ENCODE data around the gene NAV2. TPM values are rescaled to one million over a fixed set of nuclear protein-coding genes. Genes with fewer than 3 reads are reported as not detected.
A peak's percentile ranks its signal among the peaks of the same experiment; 100 is the strongest.

Gene NAV2
- total RNA-seq, 2 donors from 2014 or later = 21.3 to 45.3 TPM

DNA sequence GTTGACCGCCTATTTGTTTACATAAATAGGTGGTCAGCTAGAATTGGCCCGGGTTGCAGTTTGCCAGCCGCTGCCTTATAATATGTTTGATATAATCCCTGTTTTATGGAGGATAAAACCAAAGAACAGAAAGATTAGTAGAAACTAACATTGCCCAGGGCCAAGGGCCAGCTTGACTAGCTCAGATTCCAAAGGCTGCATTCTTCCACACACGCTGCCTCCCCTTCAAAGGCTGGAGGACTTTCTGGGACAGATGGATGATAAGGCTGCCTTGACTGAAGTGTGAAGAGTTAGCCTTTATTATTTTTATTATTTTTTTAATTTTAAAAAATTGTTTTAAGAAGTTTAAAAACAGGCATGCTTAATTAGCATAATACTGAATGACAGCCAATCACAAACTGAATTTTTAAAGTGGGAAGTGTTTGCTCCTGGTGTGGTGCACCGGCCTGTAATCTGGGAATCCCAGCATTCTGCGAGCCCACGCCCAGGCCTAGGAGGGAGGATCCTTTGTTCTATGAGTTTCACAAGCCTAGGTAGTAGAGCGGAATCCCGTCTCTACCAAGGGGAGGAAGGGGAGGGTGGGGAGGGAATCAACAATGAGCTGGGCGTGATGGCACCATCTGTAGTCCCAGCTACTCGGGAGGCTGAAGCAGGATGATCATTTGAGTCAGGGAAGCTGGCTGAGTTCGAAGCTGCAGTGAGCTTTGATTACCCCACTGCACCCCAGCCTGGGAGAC, 114.9 kb downstream of the NAV2 start:
- intact Hi-C loops (cut with DNase I) = no loop called here
- Histone ChIP-seq H3K27me3 (no peaks in the 10 kb centered on the region), H3K36me3 (no peaks in the 10 kb centered on the region), H3K9me3 (no peaks in the 10 kb centered on the region), H3K27ac (no peak overlapping the region), H3K4me1 (no peaks in the 10 kb centered on the region), H3K4me3 (no peak overlapping the region), H3K9ac (ENCODE audit: low read depth in 2 of 2, low read length in 2 of 2) (no peak overlapping the region)
- TF ChIP-seq, protein P1, sequence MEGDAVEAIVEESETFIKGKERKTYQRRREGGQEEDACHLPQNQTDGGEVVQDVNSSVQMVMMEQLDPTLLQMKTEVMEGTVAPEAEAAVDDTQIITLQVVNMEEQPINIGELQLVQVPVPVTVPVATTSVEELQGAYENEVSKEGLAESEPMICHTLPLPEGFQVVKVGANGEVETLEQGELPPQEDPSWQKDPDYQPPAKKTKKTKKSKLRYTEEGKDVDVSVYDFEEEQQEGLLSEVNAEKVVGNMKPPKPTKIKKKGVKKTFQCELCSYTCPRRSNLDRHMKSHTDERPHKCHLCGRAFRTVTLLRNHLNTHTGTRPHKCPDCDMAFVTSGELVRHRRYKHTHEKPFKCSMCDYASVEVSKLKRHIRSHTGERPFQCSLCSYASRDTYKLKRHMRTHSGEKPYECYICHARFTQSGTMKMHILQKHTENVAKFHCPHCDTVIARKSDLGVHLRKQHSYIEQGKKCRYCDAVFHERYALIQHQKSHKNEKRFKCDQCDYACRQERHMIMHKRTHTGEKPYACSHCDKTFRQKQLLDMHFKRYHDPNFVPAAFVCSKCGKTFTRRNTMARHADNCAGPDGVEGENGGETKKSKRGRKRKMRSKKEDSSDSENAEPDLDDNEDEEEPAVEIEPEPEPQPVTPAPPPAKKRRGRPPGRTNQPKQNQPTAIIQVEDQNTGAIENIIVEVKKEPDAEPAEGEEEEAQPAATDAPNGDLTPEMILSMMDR (IDR thresholded peaks at IDR 0.05) = no peak
- peak; percentile 25 for DNase-seq

DNA sequence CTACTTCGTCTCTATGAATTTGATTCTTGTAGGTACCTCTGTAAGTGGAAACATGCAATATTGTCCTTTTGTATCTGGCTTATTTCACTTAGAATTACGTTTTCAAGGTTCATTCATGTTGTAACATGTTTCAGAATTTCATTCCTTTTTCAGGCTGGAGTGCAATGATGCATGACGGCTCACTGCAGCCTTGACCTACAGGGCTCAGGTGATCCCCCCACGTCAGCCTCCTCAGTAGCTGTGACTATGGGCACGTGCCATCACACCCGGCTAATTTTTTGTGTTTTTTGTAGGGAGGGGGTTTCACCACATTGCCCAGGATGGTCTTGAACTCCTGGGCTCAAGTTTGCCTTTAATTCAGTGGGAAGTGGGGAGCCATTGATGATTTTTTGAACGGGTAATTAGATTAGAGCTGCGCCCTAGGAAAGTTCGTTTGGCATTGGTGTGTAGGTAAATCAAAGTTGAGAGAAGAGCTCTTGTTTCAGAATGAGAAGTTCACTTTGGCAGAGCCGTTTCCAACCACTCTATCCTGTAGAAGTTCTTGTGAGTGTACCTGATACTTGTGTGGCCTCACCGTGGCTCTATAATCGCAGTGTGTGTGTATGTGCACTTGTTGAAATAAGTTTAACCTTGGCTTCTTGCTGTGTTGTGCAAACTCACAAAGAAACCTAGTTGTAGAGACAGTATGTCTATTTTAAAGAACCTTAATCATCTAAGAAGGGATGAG, 115.9 kb downstream of the NAV2 start:
- intact Hi-C loops (cut with DNase I) = no loop called here
- Histone ChIP-seq H3K27me3 (no peaks in the 10 kb centered on the region), H3K36me3 (no peaks in the 10 kb centered on the region), H3K9me3 (no peaks in the 10 kb centered on the region), H3K9ac (ENCODE audit: low read depth in 2 of 2, low read length in 2 of 2) (no peak overlapping the region), H3K4me1 (no peaks in the 10 kb centered on the region), H3K27ac (no peak overlapping the region), H3K4me3 (no peak overlapping the region)
- TF ChIP-seq, protein P1 (IDR thresholded peaks at IDR 0.05) = no peak
- no peak for DNase-seq

DNA sequence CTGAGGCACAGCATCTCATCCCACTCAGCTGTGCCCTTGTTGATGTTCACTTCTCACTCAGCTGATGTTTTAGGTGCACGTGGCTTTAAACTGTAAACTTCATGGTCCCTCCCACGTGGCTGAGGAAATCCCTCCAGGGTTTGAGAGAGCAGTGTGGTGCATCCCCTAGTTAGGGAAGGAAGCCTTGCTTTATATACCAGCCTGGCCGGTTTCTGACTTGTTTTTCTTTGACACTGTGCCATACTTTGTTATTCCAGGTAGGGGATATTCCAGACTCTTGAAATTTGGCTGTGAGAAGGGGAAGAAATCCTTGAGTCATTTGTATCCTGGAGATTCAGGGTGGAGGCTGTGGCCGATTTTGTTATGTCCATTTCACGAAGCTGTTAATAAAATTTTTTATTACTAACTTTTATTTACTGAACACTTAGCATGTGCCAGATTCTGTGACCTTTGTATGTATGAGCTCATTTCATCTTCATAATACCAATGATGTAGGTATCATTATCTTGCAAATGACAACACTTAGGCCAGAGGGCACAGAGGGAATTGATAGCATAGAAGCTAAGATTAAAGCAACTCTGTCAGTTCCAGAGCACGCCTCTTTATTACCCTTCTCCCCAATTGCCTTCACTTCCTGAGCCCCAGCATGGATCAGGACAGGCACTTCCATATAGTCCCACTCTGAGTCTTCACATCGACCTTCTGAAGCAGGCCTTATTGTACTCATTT, 116.6 kb downstream of the NAV2 start:
- H3K36me3 ChIP-seq = no peaks in the 10 kb centered on the region
- TF ChIP-seq, protein P1 (IDR thresholded peaks at IDR 0.05) = no peak
- H3K27ac ChIP-seq = no peak overlapping the region
- no peaks in the 10 kb centered on the region for H3K4me1 ChIP-seq
- H3K9me3 ChIP-seq = no peaks in the 10 kb centered on the region
- peak; percentile 50 for DNase-seq
- H3K4me3 ChIP-seq = no peak overlapping the region
- H3K9ac ChIP-seq (ENCODE audit: low read depth in 2 of 2, low read length in 2 of 2) = no peak overlapping the region
- H3K27me3 ChIP-seq = no peaks in the 10 kb centered on the region
- intact Hi-C loops (cut with DNase I) = no loop called here

DNA sequence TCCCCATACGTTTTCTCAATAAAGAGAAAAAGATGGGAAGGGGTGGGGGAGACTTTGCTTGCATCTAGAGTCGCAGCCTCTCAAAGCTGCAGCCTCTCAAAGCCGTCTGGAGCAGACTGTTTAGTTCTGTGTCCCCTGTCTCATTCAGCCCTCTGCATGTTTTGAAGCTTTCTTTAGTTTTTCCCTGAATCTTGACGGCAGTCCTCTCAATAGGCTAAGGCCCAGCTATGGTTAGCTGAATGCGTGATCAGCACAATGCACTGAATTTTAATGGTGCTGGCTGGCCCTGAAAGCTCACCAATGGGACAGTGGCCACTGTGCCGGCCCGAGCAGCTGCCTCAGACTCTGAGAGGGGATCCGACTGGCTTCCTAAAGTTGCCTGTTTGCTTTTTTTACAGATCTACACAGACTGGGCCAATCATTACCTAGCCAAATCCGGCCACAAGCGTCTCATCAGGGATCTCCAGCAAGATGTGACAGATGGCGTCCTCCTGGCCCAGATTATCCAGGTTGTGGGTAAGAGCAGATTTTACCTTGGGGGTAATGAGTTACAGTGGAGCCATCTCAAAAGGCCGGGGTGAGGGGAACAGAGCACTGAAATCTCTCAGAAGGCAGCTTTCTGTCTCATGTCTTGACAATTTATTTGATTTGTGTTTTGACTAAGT, 119.6 kb downstream of the NAV2 start:
- intact Hi-C loops (cut with DNase I) = no loop called here
- TF ChIP-seq, protein P1 (IDR thresholded peaks at IDR 0.05) = no peak
- no peaks in the 10 kb centered on the region for H3K9me3 ChIP-seq
- DNase-seq = no peak
- H3K4me1 ChIP-seq = no peaks in the 10 kb centered on the region
- H3K9ac ChIP-seq (ENCODE audit: low read depth in 2 of 2, low read length in 2 of 2) = no peak overlapping the region
- H3K4me3 ChIP-seq = no peak overlapping the region
- H3K36me3 ChIP-seq = no peaks in the 10 kb centered on the region
- H3K27me3 ChIP-seq = no peaks in the 10 kb centered on the region
- H3K27ac ChIP-seq = no peak overlapping the region

DNA sequence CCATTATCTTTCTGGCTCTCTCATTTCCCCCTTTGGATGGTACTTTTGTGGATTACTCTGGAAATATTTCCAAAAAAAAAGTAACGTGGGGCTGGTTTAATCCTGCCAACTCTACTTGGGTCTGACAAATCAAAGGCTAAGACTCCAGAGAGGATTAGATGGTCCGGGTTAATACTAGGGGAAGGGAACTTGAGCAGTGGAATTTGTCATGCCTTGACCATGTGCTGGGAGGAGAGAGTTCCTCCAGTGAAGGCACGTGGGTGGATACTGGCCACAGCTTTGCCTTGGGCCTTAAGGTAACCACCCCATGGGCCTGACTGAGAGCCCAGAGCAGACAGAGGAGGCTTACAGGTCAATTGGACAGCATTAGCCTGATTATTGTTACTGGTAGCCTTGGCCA, 120.3 kb downstream of the NAV2 start:
- Histone ChIP-seq H3K4me3 (no peak overlapping the region), H3K9me3 (no peaks in the 10 kb centered on the region), H3K9ac (ENCODE audit: low read depth in 2 of 2, low read length in 2 of 2) (no peak overlapping the region), H3K36me3 (no peaks in the 10 kb centered on the region), H3K27ac (no peak overlapping the region), H3K4me1 (no peaks in the 10 kb centered on the region), H3K27me3 (no peaks in the 10 kb centered on the region)
- DNase-seq = no peak
- TF ChIP-seq, protein P1 (IDR thresholded peaks at IDR 0.05) = no peak
- intact Hi-C loops (cut with DNase I) = no loop called here

All from colonic mucosa (tissue), 4 donors.